GM10266 (cell line): Measurements from ENCODE around the gene XXYLT1.

Experiments used
- DNase-seq: peaks from one replicate; pipeline ENCODE4 v3.0.0; 2012; ENCODE audit errors: extremely low spot score
- CTCF ChIP-seq: IDR thresholded peaks from 2 replicates; pipeline ENCODE4 v1.5.1; 2012; ENCODE audit warnings: mild to moderate bottlenecking, low read depth; ENCODE audit not compliant: control insufficient read depth, insufficient read depth; ENCODE audit errors: missing control alignments

Gene XXYLT1

GRCh38 chr3:195143221-195143620 lies 127.7 kb downstream of the XXYLT1 start:
- no peak for TF ChIP-seq CTCF

GRCh38 chr3:195142519-195142918 lies 128.4 kb downstream of the XXYLT1 start:
- no peak for TF ChIP-seq CTCF

More at GRCh38 chr3:195143221-195143620, 127.7 kb downstream of the XXYLT1 start:
- DNase-seq, result no peak

GRCh38 chr3:195140816-195141793 lies 129.9 kb downstream of the XXYLT1 start:
- no peak for TF ChIP-seq CTCF
- DNase-seq, result no peak

More at GRCh38 chr3:195142519-195142918, 128.4 kb downstream of the XXYLT1 start:
- no peak for DNase-seq

GRCh38 chr3:195140410-195140809 lies 130.5 kb downstream of the XXYLT1 start:
- DNase-seq, result no peak
- no peak for TF ChIP-seq CTCF

GRCh38 chr3:195139876-195140240 lies 131.1 kb downstream of the XXYLT1 start:
- TF ChIP-seq CTCF, result no peak
- DNase-seq, result no peak

- DNase-seq, result peak; percentile 61
- no peak for TF ChIP-seq CTCF
Measured at GRCh38 chr3:195139091-195139875, 131.7 kb downstream of the XXYLT1 start.
